Islet precursor cell (in vitro differentiated cells): ENCODE measurements around the gene CFAP47.
"Not testable (repeated sequence)": the region's sequence is repeated elsewhere in the genome, so short reads cannot be mapped to it uniquely, and the experiment has no call there.

Experiments used
- DNase-seq: peaks from one replicate; pipeline ENCODE4 v3.0.0-alpha.2; 2018

Gene CFAP47, protein sequence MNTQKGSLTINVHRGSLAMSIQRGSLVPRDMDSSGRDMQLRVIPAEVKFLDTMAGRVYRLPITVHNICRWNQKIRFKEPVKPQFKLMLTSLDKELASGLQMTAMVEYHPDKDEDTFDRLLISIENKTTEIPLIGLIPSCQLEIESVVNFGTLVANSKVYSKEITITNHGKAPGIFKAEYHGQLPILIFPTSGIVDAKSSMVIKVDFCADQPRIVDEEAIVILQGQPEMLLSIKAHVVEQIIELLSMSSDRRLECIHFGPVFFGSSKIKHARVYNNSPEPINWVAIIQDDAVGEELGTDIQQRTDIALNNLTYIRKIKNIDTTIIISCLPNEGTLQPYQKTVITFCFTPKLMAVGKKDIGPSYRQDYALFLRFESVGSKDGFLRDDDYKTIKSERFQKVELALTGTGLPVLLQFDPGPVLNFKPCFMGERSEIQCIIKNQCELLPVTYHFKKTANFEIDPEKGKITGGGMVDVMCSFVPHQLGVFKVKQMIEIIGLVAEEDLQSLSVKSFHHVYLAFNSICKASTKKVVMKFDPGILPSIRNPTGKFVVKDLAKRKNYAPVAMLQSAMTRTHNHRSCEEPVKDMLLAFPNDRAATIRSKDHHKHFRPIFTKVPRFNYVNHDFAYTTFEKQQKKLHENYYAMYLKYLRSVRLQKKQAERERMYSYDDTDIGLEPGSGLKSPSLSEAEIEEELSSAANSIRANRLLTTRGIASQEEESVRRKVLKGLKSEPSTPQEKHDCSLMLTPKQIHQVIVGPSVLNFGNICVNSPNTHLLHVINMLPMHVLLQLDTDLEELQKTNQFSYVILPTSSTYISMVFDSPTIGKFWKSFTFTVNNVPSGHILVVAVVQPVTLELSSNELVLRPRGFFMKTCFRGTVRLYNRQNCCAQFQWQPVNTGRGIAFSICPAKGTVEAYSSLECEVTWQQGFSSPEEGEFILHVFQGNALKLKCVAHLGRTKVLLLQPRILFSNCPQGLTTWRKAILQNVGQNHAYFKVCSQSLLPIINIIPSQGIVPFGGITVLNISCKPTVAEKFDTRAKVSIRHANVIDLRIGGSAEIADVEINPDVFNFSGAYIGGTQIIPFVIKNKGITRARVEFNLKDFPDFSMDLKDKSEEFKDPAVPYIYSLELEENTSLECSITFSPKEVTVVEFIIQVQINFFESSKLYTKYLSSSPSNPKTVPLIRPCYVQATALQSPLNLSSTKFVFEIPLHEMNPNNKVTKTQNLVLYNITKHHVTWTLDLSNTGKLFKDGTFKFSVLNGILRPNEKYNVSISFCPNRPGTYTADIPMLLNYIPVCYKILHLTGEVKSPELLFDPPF (N-terminal part only)

DNA sequence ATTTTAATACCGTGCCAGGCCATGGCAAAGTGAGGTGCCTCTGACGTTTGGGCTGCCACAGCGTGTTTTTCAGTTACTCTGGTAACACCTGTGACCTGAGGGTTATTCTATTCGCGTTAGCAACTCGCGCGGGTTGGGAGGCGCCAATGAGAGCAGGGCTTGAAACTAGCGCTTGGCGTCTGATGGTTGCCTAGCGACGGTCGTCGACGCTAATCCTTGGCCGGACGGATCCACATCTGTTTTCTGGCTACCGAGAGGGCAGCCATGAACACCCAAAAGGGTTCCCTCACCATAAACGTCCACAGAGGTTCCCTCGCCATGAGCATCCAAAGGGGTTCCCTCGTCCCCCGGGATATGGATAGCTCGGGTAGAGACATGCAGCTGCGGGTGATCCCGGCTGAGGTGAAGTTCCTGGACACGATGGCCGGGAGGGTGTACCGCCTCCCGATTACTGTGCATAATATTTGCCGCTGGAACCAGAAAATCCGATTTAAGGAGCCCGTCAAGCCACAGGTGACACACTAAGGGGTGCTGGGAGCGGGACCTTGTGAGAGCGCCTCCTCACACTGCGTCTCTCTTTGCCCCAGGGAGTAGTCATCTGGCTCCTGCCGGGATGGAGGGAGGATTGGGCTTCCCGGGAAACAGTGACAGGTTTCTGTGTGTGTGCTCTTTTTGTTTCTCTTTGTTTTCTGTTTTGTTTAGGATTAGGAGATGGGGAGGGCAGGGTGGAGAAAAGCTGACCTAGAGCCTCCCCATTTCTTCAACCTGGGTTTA, at the start of gene CFAP47:
TSS of gene CFAP47 (plus strand) at position 199 of the 774 bp plus-strand sequence. CDS start at position 265, 66 bp downstream.
- peak; percentile 70 for DNase-seq

DNA sequence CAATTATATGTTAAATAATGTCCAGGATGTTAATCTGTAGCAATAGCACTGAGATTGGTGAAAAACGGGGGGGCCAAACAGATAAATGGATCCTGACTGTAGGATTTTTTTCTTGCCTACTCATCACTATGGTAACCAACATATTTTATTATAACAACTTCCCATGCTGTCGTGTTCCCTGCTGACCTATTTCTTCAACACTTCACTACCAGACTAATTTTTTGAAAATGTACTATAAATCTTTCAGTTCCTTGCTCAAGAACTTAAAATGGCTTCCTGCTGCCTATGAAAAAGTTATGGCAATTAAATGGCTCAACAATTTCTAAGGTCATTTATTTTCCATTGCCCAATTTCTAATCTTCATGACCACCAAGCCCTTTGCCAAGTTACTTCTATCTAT, 38.9 kb upstream of the CFAP47 start:
- no peak for DNase-seq

DNA sequence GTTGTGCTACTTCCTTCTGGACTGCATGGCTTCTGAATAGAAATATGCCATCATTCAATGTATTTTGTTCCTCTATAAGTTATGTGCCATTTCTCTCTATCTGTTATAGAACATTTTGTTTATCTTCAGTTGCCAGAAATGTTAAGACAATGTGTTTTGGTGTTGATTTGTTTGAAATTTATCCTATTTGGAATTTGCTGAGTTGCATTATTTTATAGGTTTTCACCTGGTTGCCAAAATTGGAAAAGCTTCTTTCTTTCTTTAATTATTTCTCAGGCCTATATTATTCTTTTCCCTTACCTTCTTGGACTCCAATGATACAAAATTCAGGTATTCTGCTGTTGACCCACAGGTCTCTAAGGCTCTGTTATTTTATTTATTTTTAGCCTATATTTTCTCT, 33.4 kb upstream of the CFAP47 start:
- DNase-seq = no peak

DNA sequence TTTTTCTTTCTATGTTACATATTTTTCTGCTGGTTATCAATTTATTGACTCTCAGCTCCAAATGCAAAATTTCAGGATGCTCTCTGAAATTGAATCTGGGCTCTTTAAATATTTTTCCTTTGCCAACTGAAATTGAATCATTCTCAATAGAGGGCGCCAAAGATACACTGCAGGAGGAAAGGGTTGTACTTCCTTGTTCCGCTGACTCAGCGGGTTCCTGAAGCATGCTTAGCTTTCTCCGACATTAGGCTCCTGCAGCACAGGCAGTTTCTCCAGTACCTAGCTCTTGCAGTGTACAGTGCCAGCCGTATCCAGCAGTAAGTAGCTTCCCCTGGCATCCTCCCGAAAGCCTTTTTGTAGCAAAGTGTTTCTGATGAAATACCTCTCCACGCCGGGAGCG, 28.8 kb upstream of the CFAP47 start:
- peak; percentile 69 for DNase-seq

DNA sequence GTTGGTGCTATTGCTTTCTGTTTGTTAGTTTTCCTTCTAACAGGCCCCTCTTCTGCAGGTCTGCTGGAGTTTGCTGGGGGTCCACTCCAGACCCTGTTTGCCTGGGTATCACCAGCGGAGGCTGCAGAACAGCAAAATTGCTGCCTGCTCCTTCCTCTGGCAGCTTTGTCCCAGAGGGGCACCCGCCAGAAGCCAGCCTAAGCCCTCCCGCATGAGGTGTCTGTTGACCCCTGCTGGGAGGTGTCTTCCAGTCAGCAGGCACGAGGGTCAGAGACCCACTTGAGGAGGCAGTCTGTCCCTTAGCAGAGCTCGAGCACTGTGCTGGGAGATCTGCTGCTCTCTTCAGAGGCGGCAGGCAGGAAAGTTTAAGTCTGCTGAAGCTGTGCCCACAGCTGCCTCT, 67.3 kb downstream of the CFAP47 start:
- not testable (repeated sequence) for DNase-seq

DNA sequence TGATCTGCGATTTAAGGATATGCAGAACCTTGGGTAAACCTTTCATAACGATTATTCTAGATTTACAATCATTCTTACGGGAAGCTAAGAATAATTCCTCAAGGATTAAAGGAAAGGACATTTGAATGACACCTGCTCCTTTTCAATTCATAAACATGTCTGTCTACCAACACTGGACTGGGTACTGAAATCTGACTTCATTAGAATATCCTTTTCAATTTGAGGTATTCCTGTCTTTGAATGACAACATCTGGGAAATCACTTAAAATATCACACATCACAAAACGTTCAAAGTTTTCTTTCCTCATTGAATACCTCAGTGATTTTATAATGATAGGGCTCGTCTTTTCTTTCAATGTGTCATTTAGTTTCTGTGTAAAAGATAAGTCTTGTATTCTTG, 87.7 kb downstream of the CFAP47 start:
- no peak for DNase-seq

- no peak for DNase-seq
These were observed 99.6 kb downstream of the CFAP47 start for GRCh38 chrX:36019125-36019524.

GRCh38 chrX:36035550-36035949, 116.0 kb downstream of the CFAP47 start:
- DNase-seq = no peak

DNA sequence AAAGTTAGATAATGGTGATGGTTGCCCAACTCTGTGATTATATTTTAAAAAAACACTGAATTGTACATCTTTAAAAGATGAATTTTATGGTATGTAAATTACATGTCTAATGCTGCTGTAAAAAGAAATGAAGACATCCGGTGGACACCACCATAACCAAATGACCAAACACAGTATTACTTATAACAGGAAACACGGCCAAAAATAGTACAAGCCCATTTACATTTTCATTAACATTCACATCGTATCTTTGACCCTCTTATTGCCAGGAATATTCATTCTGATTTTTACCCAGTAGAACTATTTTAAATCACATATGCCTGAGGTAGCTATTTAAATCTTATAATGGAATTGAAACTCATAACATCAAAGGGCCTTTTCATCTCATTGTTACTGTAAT, 143.2 kb downstream of the CFAP47 start:
- no peak for DNase-seq

DNA sequence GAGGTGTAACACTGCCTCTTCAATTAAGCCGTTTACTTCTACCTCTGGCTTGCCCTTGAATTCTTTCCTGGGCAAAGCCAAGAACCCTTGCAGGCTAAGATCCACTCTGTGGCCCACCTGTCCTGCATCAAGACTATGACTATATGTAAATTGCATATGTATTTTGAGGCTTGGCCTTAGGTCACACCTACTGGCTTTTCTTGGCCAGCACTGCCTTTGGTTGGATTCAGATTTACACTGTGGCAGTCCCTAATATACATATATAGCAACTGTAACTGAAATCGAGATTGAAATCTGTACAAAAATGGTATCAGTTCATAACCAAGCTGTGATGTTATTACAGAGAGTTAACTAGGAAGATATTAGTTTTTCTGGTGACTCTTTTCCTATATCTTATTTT, 151.5 kb downstream of the CFAP47 start:
- DNase-seq = no peak

DNA sequence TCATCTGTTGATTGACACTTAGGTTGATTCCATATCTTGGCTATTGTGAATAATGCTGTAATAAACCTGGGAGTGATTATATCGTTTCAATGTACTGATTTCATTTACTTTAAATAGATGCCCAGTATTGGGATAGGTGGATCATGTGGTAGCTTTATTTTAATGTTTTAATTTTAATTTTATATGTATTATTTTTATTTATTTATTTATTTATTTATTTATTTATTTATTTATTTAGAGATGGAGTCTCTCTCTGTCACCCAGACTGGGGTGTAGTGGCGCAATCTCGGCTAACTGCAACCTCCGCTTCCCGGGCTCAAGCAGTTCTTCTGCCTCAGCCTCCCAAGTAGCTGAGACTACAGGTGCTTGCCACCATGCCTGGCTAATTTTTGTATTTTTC, 155.5 kb downstream of the CFAP47 start:
- not testable (repeated sequence) for DNase-seq

DNA sequence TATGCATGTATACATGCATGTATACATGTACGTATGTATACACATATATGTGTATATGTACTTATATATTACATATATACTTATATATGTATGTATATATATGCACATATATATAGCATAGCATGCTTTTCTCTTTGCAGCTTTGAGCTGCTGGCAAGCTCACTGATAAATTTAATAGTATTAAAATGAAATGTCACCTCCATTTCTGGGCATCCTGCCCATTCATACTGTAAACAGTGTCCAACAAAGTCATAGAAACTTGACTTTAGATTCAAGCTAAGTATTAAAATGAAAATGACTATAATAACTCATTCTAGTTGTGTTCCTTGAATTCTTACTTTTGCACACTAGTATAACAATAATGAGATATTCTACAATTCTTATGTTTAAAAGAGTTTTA, 163.7 kb downstream of the CFAP47 start:
- no peak for DNase-seq

- DNase-seq = no peak
These were observed 167.8 kb downstream of the CFAP47 start for GRCh38 chrX:36087366-36087765.

- not testable (repeated sequence) for DNase-seq
These were observed 169.4 kb downstream of the CFAP47 start for GRCh38 chrX:36088939-36089338.

GRCh38 chrX:36102425-36102824, 182.9 kb downstream of the CFAP47 start:
- no peak for DNase-seq

DNA sequence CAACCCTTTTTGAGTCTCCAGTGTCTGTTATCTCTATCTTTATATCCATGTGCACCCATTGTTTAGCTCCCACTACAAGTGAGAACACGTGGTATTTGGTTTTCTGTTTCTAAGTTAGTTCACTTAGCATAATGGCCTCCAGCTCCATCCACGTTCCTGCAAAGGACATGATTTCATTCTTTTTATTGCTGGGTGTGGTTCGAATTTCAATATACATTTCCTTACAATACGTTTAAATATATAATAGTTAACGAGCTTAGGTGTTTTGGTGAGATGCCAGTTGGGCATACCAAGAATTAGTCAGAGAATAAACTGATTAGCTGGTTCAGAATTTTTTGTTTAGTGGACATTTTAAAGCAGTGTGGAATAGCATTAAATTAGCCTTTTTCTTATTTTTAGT, 196.7 kb downstream of the CFAP47 start:
- no peak for DNase-seq

DNA sequence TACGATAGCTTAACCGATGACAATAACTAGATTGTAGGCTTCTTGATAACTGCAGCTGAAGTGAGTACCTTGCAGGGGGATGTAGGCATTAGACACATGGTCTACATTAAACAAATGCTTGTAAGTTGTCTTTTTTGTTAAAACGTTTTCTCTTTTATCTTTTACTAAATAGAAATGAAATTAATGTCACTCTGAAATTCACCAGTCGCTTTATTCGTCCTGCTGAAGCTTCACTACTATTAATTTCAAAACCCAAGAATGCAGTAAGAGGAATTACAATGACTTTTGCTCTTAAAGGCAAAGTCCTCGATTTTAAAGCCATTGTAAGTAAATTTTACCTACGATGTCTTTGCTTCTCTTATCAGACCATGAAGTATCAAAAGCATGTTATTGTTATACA, 239.7 kb downstream of the CFAP47 start:
- DNase-seq = no peak

DNA sequence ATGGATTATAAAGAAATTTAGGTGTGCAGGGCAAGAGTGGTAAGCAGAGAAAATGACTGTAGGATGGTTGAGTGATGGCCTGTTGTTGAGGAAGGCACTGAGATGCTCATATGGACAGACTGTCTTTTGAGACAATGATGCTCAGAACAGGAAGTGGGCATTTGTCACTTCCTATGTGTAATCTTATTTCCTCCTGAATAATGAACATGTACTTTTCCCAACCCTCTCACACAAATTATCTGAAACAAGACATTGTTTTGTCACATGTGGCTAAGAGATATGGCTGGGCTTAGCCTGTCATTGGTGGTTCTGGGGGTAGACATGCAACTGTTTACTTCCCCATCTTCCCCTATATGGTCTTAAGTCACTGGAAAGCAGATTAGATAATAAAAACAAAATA, 240.5 kb downstream of the CFAP47 start:
- no peak for DNase-seq

- no peak for DNase-seq
These were observed 279.0 kb downstream of the CFAP47 start for GRCh38 chrX:36198575-36198974.

DNA sequence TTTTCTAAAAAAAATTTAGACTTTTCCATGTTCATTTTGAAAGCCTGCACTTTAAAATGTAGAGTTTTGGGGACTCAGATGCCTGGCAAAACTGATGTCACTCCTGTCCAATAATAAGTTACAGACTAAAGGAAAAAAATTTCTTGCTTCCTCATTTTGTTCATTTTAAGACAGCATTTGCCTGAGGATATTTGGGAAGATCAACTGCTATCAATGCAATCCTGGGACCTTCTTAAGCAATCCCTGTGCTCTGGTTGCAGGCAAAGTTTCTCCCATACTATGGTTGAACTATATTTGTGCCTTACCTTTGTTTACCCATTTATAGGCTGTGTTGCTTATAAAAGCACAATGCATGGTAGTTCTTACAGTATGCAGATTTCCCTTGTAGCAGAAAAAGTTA, 280.4 kb downstream of the CFAP47 start:
- no peak for DNase-seq

DNA sequence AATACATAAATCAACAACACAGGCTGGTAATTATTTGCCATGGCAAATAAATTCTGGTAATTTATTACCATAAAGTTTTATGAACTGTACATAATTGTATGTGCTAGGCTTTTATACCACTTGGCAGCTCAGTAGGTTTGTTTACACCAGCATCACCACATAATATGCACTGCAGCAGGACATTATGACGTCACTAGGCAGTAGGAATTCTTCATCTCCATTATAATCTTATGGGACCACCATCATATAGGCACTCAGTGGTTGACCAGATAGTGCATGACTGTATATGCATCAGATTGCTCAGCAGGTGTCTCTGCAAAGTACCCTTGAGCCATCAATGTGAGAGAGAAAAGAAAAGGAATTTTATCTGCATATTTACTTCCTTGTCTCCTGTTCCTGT, 295.4 kb downstream of the CFAP47 start:
- DNase-seq = no peak

GRCh38 chrX:36218801-36219200, 299.3 kb downstream of the CFAP47 start:
- no peak for DNase-seq
